T-helper 9 cell (primary cell): Measurements from ENCODE around the gene ZNF608.

Experiments used
- DNase-seq: peaks from one replicate; pipeline ENCODE4 v3.0.0-alpha.2; 2020

Gene ZNF608

GRCh38 chr5:124754206-124754927 lies 7.9 kb upstream of the ZNF608 start:
- no peak for DNase-seq

- DNase-seq, result no peak
These were observed 6.6 kb upstream of the ZNF608 start for GRCh38 chr5:124752854-124753720.

- DNase-seq, result no peak
These were observed 4.6 kb upstream of the ZNF608 start for GRCh38 chr5:124751031-124751430.

GRCh38 chr5:124748687-124749594 lies 2.5 kb upstream of the ZNF608 start:
- no peak for DNase-seq

- DNase-seq, result no peak
These were observed 1.6 kb upstream of the ZNF608 start for GRCh38 chr5:124747791-124748686.

GRCh38 chr5:124746916-124747790 lies 714 bp upstream of the ZNF608 start:
- no peak for DNase-seq

GRCh38 chr5:124745007-124745927 lies 1.2 kb downstream of the ZNF608 start:
- DNase-seq, result no peak

GRCh38 chr5:124744170-124744971 lies 2.1 kb downstream of the ZNF608 start:
- DNase-seq, result no peak

GRCh38 chr5:124743602-124744169 lies 2.8 kb downstream of the ZNF608 start:
- DNase-seq, result no peak

- DNase-seq, result no peak
These were observed 3.3 kb downstream of the ZNF608 start for GRCh38 chr5:124742983-124743601.

- no peak for DNase-seq
These were observed 3.9 kb downstream of the ZNF608 start for GRCh38 chr5:124742521-124742920.

- no peak for DNase-seq
These were observed 4.5 kb downstream of the ZNF608 start for GRCh38 chr5:124741711-124742496.

- DNase-seq, result no peak
These were observed 5.4 kb downstream of the ZNF608 start for GRCh38 chr5:124740991-124741583.

GRCh38 chr5:124740071-124740470 lies 6.4 kb downstream of the ZNF608 start:
- DNase-seq, result no peak

- DNase-seq, result no peak
These were observed 6.8 kb downstream of the ZNF608 start for GRCh38 chr5:124739634-124740025.
